ENCODE data around the gene MEIS3.

MEIS3 gene

GRCh38 chr19:47434088-47434487 lies 14.8 kb upstream of the MEIS3 start:
- DNase-seq, result no peak

- DNase-seq, result no peak
These were observed 13.8 kb upstream of the MEIS3 start for GRCh38 chr19:47433121-47433520.

GRCh38 chr19:47432499-47432898 lies 13.2 kb upstream of the MEIS3 start:
- DNase-seq, result no peak

- no peak for DNase-seq
These were observed 12.8 kb upstream of the MEIS3 start for GRCh38 chr19:47432091-47432490.

GRCh38 chr19:47430041-47430802 lies 10.9 kb upstream of the MEIS3 start:
- DNase-seq, result no peak

GRCh38 chr19:47429140-47429793 lies 9.9 kb upstream of the MEIS3 start:
- no peak for DNase-seq

GRCh38 chr19:47428177-47428894 lies 9.0 kb upstream of the MEIS3 start:
- DNase-seq, result peak; percentile 85

GRCh38 chr19:47427241-47428176 lies 8.2 kb upstream of the MEIS3 start:
- peak; percentile 86 for DNase-seq

- no peak for DNase-seq
These were observed 4.0 kb upstream of the MEIS3 start for GRCh38 chr19:47423203-47423882.

GRCh38 chr19:47422417-47423163 lies 3.3 kb upstream of the MEIS3 start:
- DNase-seq, result no peak

- no peak for DNase-seq
These were observed 2.6 kb upstream of the MEIS3 start for GRCh38 chr19:47421844-47422395.

GRCh38 chr19:47421244-47421786 lies 2.0 kb upstream of the MEIS3 start:
- DNase-seq, result no peak

GRCh38 chr19:47419789-47420188 lies 462 bp upstream of the MEIS3 start:
- DNase-seq, result no peak

- no peak for DNase-seq
These were observed 666 bp downstream of the MEIS3 start for GRCh38 chr19:47418692-47419029.

- DNase-seq, result no peak
These were observed 1.3 kb downstream of the MEIS3 start for GRCh38 chr19:47417746-47418691.

GRCh38 chr19:47417107-47417745 lies 2.1 kb downstream of the MEIS3 start:
- DNase-seq, result no peak

GRCh38 chr19:47416643-47416985 lies 2.7 kb downstream of the MEIS3 start:
- DNase-seq, result no peak

- no peak for DNase-seq
These were observed 3.2 kb downstream of the MEIS3 start for GRCh38 chr19:47415953-47416642.

- no peak for DNase-seq
These were observed 4.9 kb downstream of the MEIS3 start for GRCh38 chr19:47414469-47414868.

Measured in activated CD8-positive, alpha-beta memory T cell treated with anti-CD3 and anti-CD28 coated beads for 24 hours (primary cell).